Lower leg skin (tissue), 4 donors: ENCODE measurements around the gene ST7. TPM values are rescaled to one million over a fixed set of nuclear protein-coding genes. Genes with fewer than 3 reads are reported as not detected.

Experiments
- DNase-seq, 2 donors: peaks; one replicate each; pipeline ENCODE4 v3.0.0-alpha.2; 2019; ENCODE audit warnings: low spot score in 2 of 2
- H3K4me3 ChIP-seq: fragments of 200-600 bp; sonication (generic); 2 replicates; pipeline ENCODE4 v1.5.1; 2017; ENCODE audit warnings: mild to moderate bottlenecking, low read depth; ENCODE audit not compliant: poor library complexity, severe bottlenecking
- CTCF ChIP-seq, 3 donors: fragments of 450-650 bp; IDR thresholded peaks; one replicate each; pipeline ENCODE4 v1.5.1; 2016; ENCODE audit warnings: antibody characterized with exemption in 3 of 3, mild to moderate bottlenecking in 3 of 3, moderate library complexity in 2 of 3
- POLR2A ChIP-seq, 2 donors: fragments of 450-650 bp; IDR thresholded peaks; one replicate each; pipeline ENCODE4 v1.6.1; 2016 to 2017; ENCODE audit warnings: antibody characterized with exemption in 2 of 2, mild to moderate bottlenecking in 1 of 2, moderate library complexity in 1 of 2
- WGBS, 2 donors: methylation state at CpG; one replicate each; pipeline ENCODE4 v1.1.5; 2018; 5-methylcytosine and 5-hydroxymethylcytosine counted together
- intact Hi-C: fragments of 100-400 bp; cut with DNase I; formaldehyde crosslinking; loops from one replicate; pipeline ENCODE4 v1.15.0; 2023; ENCODE audit warnings: low total_unique reads
- total RNA-seq, 4 donors: library from RNA; depleted of rRNA; stranded (reverse); fragments of >200 nt; gene quantifications; one replicate each; pipeline ENCODE4 v1.1.0, GENCODE V29; 2016

ST7 gene
- total RNA-seq, 4 donors from 2014 or later = 10.8 to 17.1 (median 11.4) TPM

GRCh38 chr7:117074378-117074777 lies 121.1 kb downstream of the ST7 start:
- TF ChIP-seq POLR2A (IDR thresholded peaks at IDR 0.05) (no peak), CTCF (IDR thresholded peaks at IDR 0.05) (no peak)
- no peak overlapping the region for H3K4me3 ChIP-seq
- no peak for DNase-seq
- intact Hi-C loops = no loop called here
- WGBS, 2 donors = 94 to 98% methylated on average over 4 of the region's 4 CpGs

GRCh38 chr7:117075934-117076333 lies 122.6 kb downstream of the ST7 start:
- WGBS, 2 donors = 95 to 98% methylated on average over 2 of the region's 2 CpGs
- intact Hi-C loops = no loop called here
- H3K4me3 ChIP-seq = no peak overlapping the region
- DNase-seq = no peak
- no peak for TF ChIP-seq CTCF (IDR thresholded peaks at IDR 0.05)

- DNase-seq = no peak
- no peak overlapping the region for H3K4me3 ChIP-seq
- WGBS, 2 donors = 79 to 93% methylated on average over 6 to 7 of the region's 7 CpGs
- TF ChIP-seq POLR2A (IDR thresholded peaks at IDR 0.05) = no peak
- TF ChIP-seq CTCF (IDR thresholded peaks at IDR 0.05) = no peak
- intact Hi-C loops = no loop called here
Observed at GRCh38 chr7:117076426-117076943, 123.2 kb downstream of the ST7 start.

- TF ChIP-seq POLR2A (IDR thresholded peaks at IDR 0.05) = no peak
- no peak for TF ChIP-seq CTCF (IDR thresholded peaks at IDR 0.05)
- intact Hi-C loops = no loop called here
- no peak for DNase-seq
- H3K4me3 ChIP-seq = no peak overlapping the region
Observed at GRCh38 chr7:117077658-117078057, 124.4 kb downstream of the ST7 start.

- H3K4me3 ChIP-seq = no peak overlapping the region
- no peak for DNase-seq
- intact Hi-C loops = no loop called here
- TF ChIP-seq POLR2A (IDR thresholded peaks at IDR 0.05) (no peak), CTCF (IDR thresholded peaks at IDR 0.05) (no peak)
- WGBS, 2 donors = 80 to 83% methylated on average over 2 of the region's 2 CpGs
Observed at GRCh38 chr7:117082647-117083046, 129.3 kb downstream of the ST7 start.

GRCh38 chr7:117083648-117084047 lies 130.3 kb downstream of the ST7 start:
- 44 to 46% methylated on average over 2 of the region's 2 CpGs for WGBS, 2 donors
- TF ChIP-seq POLR2A (IDR thresholded peaks at IDR 0.05) = no peak
- TF ChIP-seq CTCF (IDR thresholded peaks at IDR 0.05) = no peak
- intact Hi-C loops = no loop called here
- no peak overlapping the region for H3K4me3 ChIP-seq
- DNase-seq = no peak
